Coronary artery (tissue), 2 donors: ENCODE measurements around the gene MCF2L2.
"Not testable (repeated sequence)": the region's sequence is repeated elsewhere in the genome, so short reads cannot be mapped to it uniquely, and the experiment has no call there.

Source experiments
- DNase-seq: peaks from one replicate; pipeline ENCODE4 v3.0.0-alpha.2; 2017; ENCODE audit warnings: low spot score
- H3K27ac ChIP-seq, 2 donors: fragments of 200-600 bp; sonication (generic); one replicate each; pipeline ENCODE4 v1.5.1; 2016 to 2019
- H3K4me3 ChIP-seq: fragments of 200-600 bp; sonication (generic); 2 replicates; pipeline ENCODE4 v1.5.1; 2016; ENCODE audit warnings: mild to moderate bottlenecking, moderate library complexity
- CTCF ChIP-seq: fragments of 200-600 bp; sonication (generic); IDR thresholded peaks from one replicate; pipeline ENCODE4 v1.5.1; 2019; ENCODE audit warnings: antibody characterized with exemption

MCF2L2 gene

GRCh38 chr3:183182073-183182472 lies 246.3 kb downstream of the MCF2L2 start:
- TF ChIP-seq CTCF = no peak
- Histone ChIP-seq H3K27ac (no peak overlapping the region), H3K4me3 (no peak overlapping the region)
- DNase-seq = no peak

- TF ChIP-seq CTCF = no peak
- no peak for DNase-seq
- Histone ChIP-seq H3K27ac (no peak overlapping the region), H3K4me3 (no peak overlapping the region)
Measured at GRCh38 chr3:183181606-183182005, 246.8 kb downstream of the MCF2L2 start.

GRCh38 chr3:183180784-183181295 lies 247.6 kb downstream of the MCF2L2 start:
- Histone ChIP-seq H3K4me3 (no peak overlapping the region), H3K27ac (no peak overlapping the region)
- no peak for TF ChIP-seq CTCF
- no peak for DNase-seq

- Histone ChIP-seq H3K4me3 (peak overlapping the region; percentile 72), H3K27ac (no peak overlapping the region)
- DNase-seq = no peak
- TF ChIP-seq CTCF = no peak
Measured at GRCh38 chr3:183180110-183180783, 248.2 kb downstream of the MCF2L2 start.

- not testable (repeated sequence) for H3K27ac ChIP-seq, DNase-seq
- H3K4me3 ChIP-seq = peak overlapping the region; percentile 72
Measured at GRCh38 chr3:183179550-183179908, 248.9 kb downstream of the MCF2L2 start.

GRCh38 chr3:183178833-183179549 lies 249.4 kb downstream of the MCF2L2 start:
- peak overlapping the region; percentile 72 for H3K4me3 ChIP-seq
- no peak for TF ChIP-seq CTCF
- DNase-seq = no peak
- no peak overlapping the region for H3K27ac ChIP-seq

GRCh38 chr3:183178512-183178832 lies 249.9 kb downstream of the MCF2L2 start:
- Histone ChIP-seq H3K27ac (no peak overlapping the region), H3K4me3 (peak overlapping the region; percentile 72)
- no peak for TF ChIP-seq CTCF
- no peak for DNase-seq
